K562 (cell line): ENCODE data around the gene SASH3. TPM values are rescaled to one million over a fixed set of nuclear protein-coding genes. Genes with fewer than 3 reads are reported as not detected.

Experiments used
- ATAC-seq: fragments of 200-7000 bp; cut with Tn5 transposase; 3 replicates; pipeline ENCODE4 v1.9.1; 2020; ENCODE audit warnings: moderate library complexity
- BruUV-seq: library from RNA; stranded (reverse); fragments of 400-500 nt; replicated peaks from 2 replicates; lab custom pipeline; 2021; lab: Mats Ljungman, UMichigan
- CTCF ChIA-PET: fragments of 300-600 bp; formaldehyde crosslinking; extraction: SDS; loops from one replicate; lab custom pipeline; 2021; ENCODE audit warnings: low intra/inter-chr PET ratio; lab: Yijun Ruan, JAX
- POLR2A ChIA-PET: fragments of 300-600, 350-650 bp; sonication (Branson Sonifier 250); formaldehyde crosslinking; extraction: SDS; loops from one replicate; lab custom pipeline; 2021; ENCODE audit warnings: antibody characterized with exemption, inconsistent platforms; lab: Yijun Ruan, JAX
- DNase-seq, 4 experiments: peaks; one replicate each; pipeline versions ENCODE4 v3.0.0 to v3.0.0-alpha.2; 2011 to 2018; ENCODE audit warnings: low spot score in 3 of 4, mixed read lengths in 3 of 4; ENCODE audit errors: extremely low read depth in 1 of 4
- FAIRE-seq: peaks from 2 replicates; lab custom pipeline; 2011; peaks lifted over from hg19 to GRCh38; lab: Jason Lieb, UNC
- H2AFZ ChIP-seq: 2 replicates; pipeline ENCODE4 v1.6.0; 2011; ENCODE audit warnings: low read depth, low read length, control low read depth, inconsistent platforms
- H3K27ac ChIP-seq: fragments of 200-600 bp; 3 replicates; pipeline ENCODE4 v1.8.0; 2011; ENCODE audit warnings: low read depth, mild to moderate bottlenecking, control low read depth, inconsistent platforms, low read length, moderate library complexity, mixed read lengths; ENCODE audit errors: extremely low read depth
- H3K27me3 ChIP-seq, 2 experiments: fragments of 300-600 bp in 1 of 2; 2 replicates in 1 of 2; 3 replicates in 1 of 2; pipeline versions ENCODE4 v1.6.0 to v1.8.0; 2011; ENCODE audit warnings: inconsistent platforms in 2 of 2, low read length in 2 of 2, mild to moderate bottlenecking in 1 of 2, mixed read lengths in 1 of 2, moderate library complexity in 1 of 2; ENCODE audit not compliant: control insufficient read depth in 2 of 2, insufficient read depth in 2 of 2
- H3K36me3 ChIP-seq: fragments of 300-600 bp; 3 replicates; pipeline ENCODE4 v1.8.0; 2011; ENCODE audit warnings: mild to moderate bottlenecking, low read length, inconsistent platforms; ENCODE audit not compliant: control insufficient read depth, insufficient read depth
- H3K4me1 ChIP-seq, 2 experiments: fragments of 200-600 bp in 1 of 2; replicated peaks in 1 of 2; 2 replicates in 1 of 2; 3 replicates in 1 of 2; pipeline versions ENCODE4 v1.5.1 to v1.8.0; 2011; ENCODE audit warnings: inconsistent platforms in 2 of 2, low read length in 2 of 2, mild to moderate bottlenecking in 1 of 2, mixed read lengths in 1 of 2, moderate library complexity in 1 of 2; ENCODE audit not compliant: control insufficient read depth in 2 of 2, insufficient read depth in 2 of 2
- H3K4me2 ChIP-seq: 2 replicates; pipeline ENCODE4 v1.6.1; 2011; ENCODE audit warnings: low read length, control low read depth, inconsistent platforms, mixed read lengths; ENCODE audit not compliant: insufficient read depth
- H3K4me3 ChIP-seq: fragments of 200-600 bp; sonication (generic), shearing (Covaris generic); 2 replicates; pipeline ENCODE4 v1.5.1; 2016; ENCODE audit warnings: control low read depth, inconsistent platforms
- H3K79me2 ChIP-seq: fragments of 200-600 bp; 3 replicates; pipeline ENCODE4 v1.8.0; 2011; ENCODE audit warnings: low read length, inconsistent platforms; ENCODE audit not compliant: control insufficient read depth, insufficient read depth
- H3K9ac ChIP-seq, 2 experiments: 2 replicates each; pipeline versions ENCODE4 v1.6.0 to v1.6.1; 2011; ENCODE audit warnings: low read depth in 2 of 2, low read length in 2 of 2, control low read depth in 1 of 2, inconsistent platforms in 1 of 2, mild to moderate bottlenecking in 1 of 2, mixed read lengths in 1 of 2; ENCODE audit not compliant: insufficient read depth in 1 of 2
- H3K9me1 ChIP-seq: one replicate; pipeline ENCODE4 v1.6.0; 2011; ENCODE audit warnings: inconsistent platforms, mild to moderate bottlenecking, low read length, moderate library complexity; ENCODE audit not compliant: control insufficient read depth, insufficient read depth
- H3K9me3 ChIP-seq: replicated peaks from 2 replicates; pipeline ENCODE4 v1.5.1; 2011; ENCODE audit warnings: low read depth, low read length, inconsistent platforms; ENCODE audit not compliant: control insufficient read depth, insufficient read depth
- H4K20me1 ChIP-seq: replicated peaks from 2 replicates; pipeline ENCODE4 v1.6.1; 2011; ENCODE audit warnings: low read length, inconsistent platforms, mixed read lengths; ENCODE audit not compliant: control insufficient read depth, insufficient read depth
- BACH1 ChIP-seq: fragments of 200-800 bp; sonication (Bioruptor generic); IDR thresholded peaks from 2 replicates; pipeline ENCODE4 v1.6.1; 2016; ENCODE audit warnings: missing genetic modification characterization, missing compliant biosample characterization
- CBFB ChIP-seq: sonication (generic); formaldehyde crosslinking; IDR thresholded peaks from 2 replicates; pipeline ENCODE4 v1.4.0; 2020; ENCODE audit warnings: mild to moderate bottlenecking, missing genetic modification reagents
- ERF ChIP-seq: fragments of 450-650 bp; formaldehyde crosslinking; IDR thresholded peaks from 2 replicates; pipeline ENCODE4 v1.4.0; 2020; ENCODE audit warnings: mild to moderate bottlenecking, mixed read lengths
- GATA2 ChIP-seq: sonication (generic); formaldehyde crosslinking; IDR thresholded peaks from 2 replicates; pipeline ENCODE4 v1.4.0; 2020; ENCODE audit warnings: mild to moderate bottlenecking, missing genetic modification reagents
- NEUROD1 ChIP-seq: fragments of 150-350 bp; IDR thresholded peaks from 2 replicates; pipeline ENCODE4 v1.6.1; 2014; ENCODE audit warnings: borderline replicate concordance, low read length, low read depth; ENCODE audit not compliant: partially characterized antibody
- NR2C1 ChIP-seq, 2 experiments: fragments of 450-650 bp; IDR thresholded peaks; 2 replicates each; pipeline ENCODE4 v1.6.1; 2017; ENCODE audit warnings: mild to moderate bottlenecking in 2 of 2, antibody characterized with exemption in 1 of 2, inconsistent platforms in 1 of 2, missing compliant biosample characterization in 1 of 2, missing genetic modification characterization in 1 of 2
- PHB2 ChIP-seq: fragments of 450-650 bp; IDR thresholded peaks from 2 replicates; pipeline ENCODE4 v1.6.1; 2017; ENCODE audit warnings: low read depth
- PHF8 ChIP-seq: fragments of 200-600 bp; sonication (generic); IDR thresholded peaks from 2 replicates; pipeline ENCODE4 v1.6.1; 2012; ENCODE audit warnings: mixed run types, mild to moderate bottlenecking, inconsistent platforms, low read length, moderate library complexity, borderline replicate concordance
- POLR2G ChIP-seq: fragments of 200-400 bp; formaldehyde crosslinking; IDR thresholded peaks from 2 replicates; pipeline ENCODE4 v1.6.1; 2017; ENCODE audit warnings: low read depth, mild to moderate bottlenecking, antibody characterized with exemption, low read length, moderate library complexity
- PTTG1 ChIP-seq: fragments of 450-650 bp; IDR thresholded peaks from 2 replicates; pipeline ENCODE4 v1.6.1; 2016; ENCODE audit warnings: low read depth, mild to moderate bottlenecking, missing genetic modification characterization, missing compliant biosample characterization
- SIX5 ChIP-seq, 2 experiments: IDR thresholded peaks; 2 replicates each; pipeline ENCODE4 v1.6.1; 2011; ENCODE audit warnings: low read length in 2 of 2, borderline replicate concordance in 1 of 2, low read depth in 1 of 2, mild to moderate bottlenecking in 1 of 2, moderate library complexity in 1 of 2; ENCODE audit not compliant: insufficient read depth in 1 of 2
- TCFL5 ChIP-seq: fragments of 250-450 bp; sonication (Bioruptor Pico); conservative IDR thresholded peaks from 2 replicates; pipeline ENCODE4 v1.6.1; 2021; ENCODE audit warnings: mild to moderate bottlenecking, moderate library complexity, matching md5 sums
- USF2 ChIP-seq: sonication (generic); formaldehyde crosslinking; IDR thresholded peaks from 2 replicates; pipeline ENCODE4 v1.5.0; 2020; ENCODE audit warnings: missing genetic modification reagents
- ZBTB26 ChIP-seq: fragments of 450-650 bp; formaldehyde crosslinking; IDR thresholded peaks from 2 replicates; pipeline ENCODE4 v1.4.0; 2022; ENCODE audit warnings: missing genetic modification characterization
- ZBTB33 ChIP-seq: sonication (generic); formaldehyde crosslinking; IDR thresholded peaks from 2 replicates; pipeline ENCODE4 v1.8.1; 2023; ENCODE audit warnings: mild to moderate bottlenecking, missing genetic modification reagents
- ZC3H11A ChIP-seq: IDR thresholded peaks from 2 replicates; pipeline ENCODE4 v1.6.1; 2012; ENCODE audit warnings: low read depth, low read length, improper control_type of control experiment
- ZNF197 ChIP-seq: fragments of 200-800 bp; sonication (Bioruptor generic); IDR thresholded peaks from 2 replicates; pipeline ENCODE4 v1.6.1; 2016; ENCODE audit warnings: low read depth, missing genetic modification characterization, missing compliant biosample characterization
- ZNF316 ChIP-seq: fragments of 450-650 bp; IDR thresholded peaks from 2 replicates; pipeline ENCODE4 v1.6.1; 2016
- WGBS: fragments of 100-300 bp; shearing (Covaris generic); methylation state at CpG from one replicate; pipeline ENCODE4 v1.1.6; 2016; ENCODE audit warnings: low coverage, mixed read lengths; ENCODE audit not compliant: insufficient coverage; ENCODE audit errors: missing lambda C conversion rate; 5-methylcytosine and 5-hydroxymethylcytosine counted together
- in situ Hi-C: fragments of 300-500 bp; cut with MboI; formaldehyde crosslinking; loops from 4 replicates; pipeline ENCODE4 v1.15.0; 2018; ENCODE audit warnings: inconsistent platforms, mixed read lengths
- intact Hi-C: fragments of 100-400 bp; cut with micrococcal nuclease; formaldehyde crosslinking; loops from 2 replicates; pipeline ENCODE4 v1.14.2; 2022
- polyA plus RNA-seq, 8 experiments: library from polyadenylated mRNA; depleted of rRNA in 4 of 8; stranded (reverse) in 5 of 8; unstranded in 3 of 8; fragments of >200 nt; fragmentation: Nextera tagmentation in 2 of 8; fragmentation: Illumina TruSeq in 1 of 8; extraction: Ambion mirVana in 2 of 8; extraction: Trizol in 1 of 8; gene quantifications; 2 replicates each; pipeline versions ENCODE4 v1.2.1 to v1.2.3, GENCODE V29; 2011 to 2014; ENCODE audit warnings: inconsistent platforms in 1 of 8, missing spikeins in 1 of 8
- total RNA-seq, 7 experiments: library from RNA; depleted of rRNA in 6 of 7; stranded (reverse); fragments of >200 nt in 6 of 7; fragmentation: Illumina TruSeq in 2 of 7; extraction: Trizol in 2 of 7; gene quantifications; 2 replicates each; pipeline versions ENCODE4 v1.2.1 to v1.2.3, GENCODE V29; 2011 to 2021; ENCODE audit warnings: low replicate concordance in 1 of 7

Gene SASH3
- total and polyA plus RNA-seq, 9 of the 15 experiments (the other 6 are each of a cell fraction or from before 2014, with no cell fraction given) = 0.03 to 0.72 (median 0.08) TPM

- no peaks in the 10 kb centered on the region for H3K79me2 ChIP-seq
- POLR2A ChIA-PET = no interaction called here
- TF ChIP-seq ZNF316 (no peak), POLR2G (no peak), SIX5 (IDR thresholded peaks at IDR 0.05; ENCODE audit: borderline replicate concordance in 1 of 2, insufficient read depth in 1 of 2, low read depth in 1 of 2, low read length in 2 of 2) (no peak), PHF8 (no peak), GATA2 (CRISPR knock-in tag) (no peak), BACH1 (no peak), NEUROD1 (no peak), TCFL5 (no peak), CBFB (CRISPR knock-in tag) (no peak), ZBTB33 (CRISPR knock-in tag) (no peak), PHB2 (no peak), PTTG1 (tag) (no peak), NR2C1 (IDR thresholded peaks at IDR 0.05) (no peak), NR2C1 (tag; IDR thresholded peaks at IDR 0.05) (no peak), ZBTB26 (CRISPR knock-in tag) (no peak), ZC3H11A (no peak), ERF (CRISPR knock-in tag) (no peak), USF2 (CRISPR knock-in tag) (no peak), ZNF197 (CRISPR knock-in tag) (no peak)
- no peak overlapping the region for H2AFZ ChIP-seq
- CTCF ChIA-PET = no interaction called here
- peaks cover 13 to 16% of the 10 kb centered on the region in 2 experiments for H3K4me1 ChIP-seq
- no peak overlapping the region for H3K4me2 ChIP-seq
- no peaks in the 10 kb centered on the region for H4K20me1 ChIP-seq
- ATAC-seq (no peak), FAIRE-seq (no peak), DNase-seq (no peak)
- in situ Hi-C loops (no loop called here), intact Hi-C loops (no loop called here)
- H3K4me3 ChIP-seq = no peak overlapping the region
- H3K27me3 ChIP-seq = no peaks in the 10 kb centered on the region
- BruUV-seq = no TSS peak
- H3K9me1 ChIP-seq = no peaks in the 10 kb centered on the region
- no peaks in the 10 kb centered on the region for H3K9me3 ChIP-seq
- 21% methylated on average over 4 of the region's 6 CpGs for WGBS
- no peak overlapping the region for H3K27ac ChIP-seq
- H3K9ac ChIP-seq = no peak overlapping the region
- no peaks in the 10 kb centered on the region for H3K36me3 ChIP-seq
These were observed 8.8 kb downstream of the SASH3 start for GRCh38 chrX:129788527-129788926.
